T-helper 2 cell (primary cell): ENCODE results near the gene ACSM2A.
"Not testable (repeated sequence)": the region's sequence is repeated elsewhere in the genome, so short reads cannot be mapped to it uniquely, and the experiment has no call there.

Experiments
- DNase-seq, 5 experiments: peaks; one replicate each; pipeline versions ENCODE4 v3.0.0 to v3.0.0-alpha.2; 2012 to 2022

The ACSM2A gene

GRCh38 chr16:20453633-20454032 is 2.3 kb downstream of the ACSM2A start:
- DNase-seq, result not testable (repeated sequence)

DNA sequence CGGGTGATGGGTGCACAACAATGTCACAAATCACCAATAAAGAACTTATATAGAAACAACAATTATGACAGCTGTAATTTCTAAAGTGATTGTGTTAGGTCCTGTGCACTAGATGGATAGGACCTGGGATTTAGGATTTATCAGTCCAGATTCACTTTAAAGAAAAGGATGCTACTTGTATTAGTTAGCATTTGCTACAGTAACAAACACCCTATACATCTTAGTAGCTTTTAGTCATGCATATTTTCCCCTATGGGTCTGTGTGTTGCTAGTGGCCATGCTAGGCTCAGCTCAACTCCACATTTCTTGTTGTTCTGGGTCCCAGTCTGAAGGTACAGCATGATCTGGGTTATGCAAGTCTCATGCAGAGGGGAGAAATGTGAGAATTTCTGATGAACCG is 7.9 kb downstream of the ACSM2A start:
- DNase-seq, result not testable (repeated sequence)

- DNase-seq, result not testable (repeated sequence)
Measured at GRCh38 chr16:20460313-20460712, 9.0 kb downstream of the ACSM2A start.

DNA sequence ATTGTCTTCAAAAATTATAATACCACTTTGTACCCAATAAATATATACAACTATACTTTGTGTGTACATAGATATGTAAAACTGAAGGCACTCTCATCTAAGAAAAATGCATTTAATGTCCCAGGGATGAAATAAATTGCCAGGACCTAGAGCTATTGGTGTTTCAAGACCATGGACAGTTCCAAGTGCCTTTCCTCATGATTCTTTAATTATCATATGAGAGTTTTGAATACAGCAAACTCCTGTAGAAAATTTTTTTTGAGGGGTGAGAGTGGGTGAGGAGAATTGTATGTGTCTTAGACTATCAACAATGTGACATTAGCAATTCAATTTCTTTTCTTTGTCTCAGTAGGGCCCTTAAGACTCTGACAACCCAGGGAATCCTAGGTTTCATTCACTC is 17.6 kb downstream of the ACSM2A start:
- not testable (repeated sequence) for DNase-seq

- DNase-seq, result not testable (repeated sequence)
Measured at GRCh38 chr16:20469930-20470329, 18.6 kb downstream of the ACSM2A start.

GRCh38 chr16:20470732-20471131 is 19.4 kb downstream of the ACSM2A start:
- DNase-seq, result not testable (repeated sequence)

- DNase-seq, result not testable (repeated sequence)
Measured at GRCh38 chr16:20477188-20477744, 25.9 kb downstream of the ACSM2A start.

DNA sequence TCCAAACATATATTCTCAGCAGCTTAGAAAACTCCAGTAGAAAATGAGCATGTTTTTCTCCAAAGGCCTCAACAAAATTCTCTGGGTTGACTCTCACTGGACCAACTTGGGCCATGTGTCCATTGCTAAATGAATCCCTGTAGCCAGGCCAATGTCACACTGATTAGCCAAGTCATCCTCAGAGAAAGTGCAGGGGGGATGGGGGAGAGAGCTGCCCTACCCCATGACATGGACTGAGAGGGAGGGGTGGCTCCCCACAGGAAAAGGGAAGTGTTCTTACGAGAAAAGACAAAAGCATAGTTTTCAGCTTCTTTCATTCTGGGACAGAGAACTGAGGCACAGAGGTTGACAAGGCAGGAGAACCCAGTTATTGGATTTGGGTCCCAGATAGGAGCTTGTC is 32.7 kb downstream of the ACSM2A start:
- DNase-seq, result not testable (repeated sequence)

- DNase-seq, result no peak
Measured at GRCh38 chr16:20484726-20485125, 33.4 kb downstream of the ACSM2A start.

DNA sequence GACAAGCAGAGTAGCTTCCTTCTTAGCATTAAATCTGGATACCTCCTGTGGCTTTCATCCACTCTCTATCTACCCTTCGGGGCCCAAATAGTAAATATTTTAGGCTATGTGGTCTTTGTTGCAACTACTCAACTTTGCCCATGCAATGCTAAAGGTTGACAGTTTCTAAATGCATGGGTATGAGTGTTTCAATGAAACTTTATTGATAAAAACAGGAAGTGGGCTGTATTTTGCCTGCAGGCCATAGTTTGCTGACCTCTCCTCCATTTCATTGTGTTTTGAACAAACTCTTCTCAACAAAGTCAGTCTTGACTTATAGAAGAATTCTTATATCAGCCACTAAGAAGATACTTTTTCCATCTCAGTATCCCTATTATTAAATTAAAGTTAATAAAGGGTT is 34.1 kb downstream of the ACSM2A start:
- DNase-seq, result no peak

GRCh38 chr16:20490994-20491393 is 39.7 kb downstream of the ACSM2A start:
- not testable (repeated sequence) for DNase-seq

DNA sequence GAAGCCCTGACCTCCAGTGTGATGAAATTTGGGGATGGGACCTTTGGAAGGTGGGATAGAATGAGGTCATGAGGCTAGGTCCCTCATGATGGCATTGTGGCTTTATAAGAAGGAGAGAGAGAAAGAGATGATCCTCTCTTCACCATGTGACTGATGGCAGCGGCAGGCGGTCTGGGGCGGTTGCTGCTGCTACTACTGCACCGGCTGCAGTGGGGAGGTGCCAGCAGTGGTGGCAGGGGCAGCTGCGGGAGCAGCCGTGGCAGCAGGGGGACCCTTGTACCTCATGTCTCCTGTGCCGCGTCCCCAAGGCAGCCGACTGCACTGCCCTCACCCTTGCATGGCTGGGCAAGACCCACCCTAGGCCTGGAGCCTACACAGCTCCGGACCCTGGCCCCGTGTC is 40.1 kb downstream of the ACSM2A start:
- DNase-seq, result not testable (repeated sequence)

GRCh38 chr16:20504418-20504817 is 53.1 kb downstream of the ACSM2A start:
- no peak for DNase-seq

DNA sequence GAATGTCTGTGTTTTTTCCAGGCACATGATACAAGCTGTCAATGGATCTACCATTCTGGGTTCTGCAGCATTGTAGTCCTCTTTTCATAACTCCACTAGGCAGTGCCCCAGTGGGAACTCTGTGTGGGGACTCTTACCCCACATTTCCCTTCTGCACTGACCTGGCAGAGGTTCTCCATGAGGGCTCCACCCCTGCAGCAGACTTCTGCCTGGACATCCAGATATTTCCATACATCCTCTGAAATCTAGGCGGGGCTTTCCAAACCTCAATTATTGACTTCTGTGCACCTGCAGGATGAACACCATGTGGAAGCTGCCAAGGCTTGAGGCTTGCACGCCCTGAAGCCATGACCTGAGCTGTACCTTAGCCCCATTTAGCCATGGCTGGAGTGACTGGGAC is 56.0 kb downstream of the ACSM2A start:
- DNase-seq, result no peak

GRCh38 chr16:20510323-20510722 is 59.0 kb downstream of the ACSM2A start:
- no peak for DNase-seq

DNA sequence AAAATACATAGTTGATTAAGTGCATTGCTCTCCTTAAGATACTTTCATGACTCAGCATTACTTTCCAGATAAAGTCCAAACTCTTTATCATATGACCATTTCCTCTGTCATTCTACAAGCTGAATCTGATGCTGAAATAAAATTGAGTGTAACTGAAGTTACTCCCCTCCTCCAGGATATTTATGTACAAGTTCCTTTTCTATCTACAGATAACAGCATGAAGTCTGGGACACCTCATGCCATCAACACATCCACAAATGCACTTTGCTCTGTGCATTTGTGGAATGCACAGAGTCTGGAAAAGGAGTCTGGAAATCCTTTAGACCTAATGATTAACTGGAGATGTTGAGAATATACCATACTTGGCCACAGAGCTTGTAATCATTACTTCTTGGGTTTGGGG is 64.4 kb downstream of the ACSM2A start:
- no peak for DNase-seq

DNA sequence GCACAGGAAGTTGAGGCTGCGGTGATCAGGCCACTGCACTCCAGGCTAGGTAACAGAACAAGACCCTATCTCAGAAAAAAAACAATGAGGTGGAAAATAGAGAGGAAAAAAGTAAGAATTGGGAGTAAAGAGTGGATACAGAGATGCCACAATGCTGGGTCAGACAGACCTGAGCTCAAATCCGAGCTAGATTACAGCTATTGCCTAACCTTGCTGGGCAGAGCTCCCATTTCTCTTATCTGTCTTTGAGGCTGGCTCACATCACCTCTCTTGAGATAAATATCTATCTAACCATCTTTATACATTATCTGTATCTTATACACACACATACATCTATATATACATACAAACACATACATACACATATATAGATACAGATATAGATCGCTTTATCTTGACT is 65.8 kb downstream of the ACSM2A start:
- DNase-seq, result no peak

GRCh38 chr16:20519231-20519630 is 67.9 kb downstream of the ACSM2A start:
- no peak for DNase-seq

DNA sequence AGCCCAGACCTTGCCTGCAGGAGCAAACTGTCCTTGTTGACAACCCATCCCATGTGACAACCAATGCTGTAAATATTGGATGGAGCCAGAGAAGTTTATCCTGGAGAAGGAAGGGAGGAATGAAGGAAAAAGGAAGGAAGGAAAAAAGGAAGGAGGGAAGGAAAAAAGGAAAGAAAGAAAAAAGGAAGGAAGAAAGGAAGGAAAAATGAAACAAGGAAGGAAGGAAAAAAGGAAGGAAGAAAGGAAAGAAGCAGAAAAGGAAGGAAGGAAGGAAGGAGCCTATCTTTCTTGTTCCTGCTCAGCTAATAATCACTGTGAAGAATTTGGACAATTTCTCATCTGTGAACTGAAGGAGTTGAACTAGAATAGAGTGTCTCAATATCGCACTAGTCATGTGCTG is 68.8 kb downstream of the ACSM2A start:
- no peak for DNase-seq

- not testable (repeated sequence) for DNase-seq
Measured at GRCh38 chr16:20531795-20532194, 80.5 kb downstream of the ACSM2A start.

GRCh38 chr16:20532284-20532792 is 81.0 kb downstream of the ACSM2A start:
- DNase-seq, result not testable (repeated sequence)

DNA sequence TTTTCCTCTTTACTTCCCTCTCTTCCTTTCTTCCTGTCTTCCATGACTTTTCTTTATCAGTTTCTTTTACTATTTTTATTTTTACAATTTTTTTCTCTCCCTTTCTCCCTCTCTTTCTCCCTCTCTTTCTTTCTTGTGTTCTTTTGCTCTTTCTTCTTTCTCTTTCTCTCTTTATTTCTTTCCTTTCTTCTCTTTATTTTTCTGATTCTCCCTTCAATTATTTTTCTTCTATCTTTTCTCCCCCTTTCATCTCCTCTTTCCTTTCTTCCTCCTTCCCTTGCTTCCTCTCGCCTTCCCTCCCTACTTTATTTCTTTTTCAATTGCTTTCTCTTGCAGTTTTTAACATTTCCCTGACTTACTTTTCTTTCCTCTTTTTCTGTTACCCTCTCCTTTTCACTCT is 85.3 kb downstream of the ACSM2A start:
- not testable (repeated sequence) for DNase-seq
